GM12872 (cell line): ENCODE measurements around the gene STK31.

ENCODE experiments used
- TF ChIP-seq, protein P1 (sequence below): IDR thresholded peaks from 3 replicates; pipeline ENCODE4 v1.5.1; 2011; ENCODE audit warnings: low read depth, mild to moderate bottlenecking, low read length, moderate library complexity; ENCODE audit not compliant: insufficient read depth

STK31 gene

DNA sequence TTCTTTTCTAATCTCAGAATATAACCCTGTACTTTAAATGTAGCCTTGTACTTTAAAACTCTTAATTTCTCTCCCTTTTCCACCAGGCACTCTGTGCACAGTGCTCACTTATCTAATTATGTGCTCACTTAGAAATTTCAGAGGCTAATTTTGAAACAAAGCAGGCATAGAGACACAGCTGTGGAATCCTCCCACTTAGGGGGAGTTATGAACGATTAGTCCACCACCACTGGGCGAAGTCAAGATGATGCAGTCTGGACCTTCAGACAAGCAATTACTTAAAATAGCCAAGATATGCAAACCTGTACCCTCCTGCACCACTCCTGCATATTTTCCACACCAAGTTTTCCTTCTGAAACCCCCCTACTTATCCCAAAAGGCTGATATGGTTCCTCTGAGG lies 143.0 kb downstream of the STK31 start:
- TF ChIP-seq, protein P1, sequence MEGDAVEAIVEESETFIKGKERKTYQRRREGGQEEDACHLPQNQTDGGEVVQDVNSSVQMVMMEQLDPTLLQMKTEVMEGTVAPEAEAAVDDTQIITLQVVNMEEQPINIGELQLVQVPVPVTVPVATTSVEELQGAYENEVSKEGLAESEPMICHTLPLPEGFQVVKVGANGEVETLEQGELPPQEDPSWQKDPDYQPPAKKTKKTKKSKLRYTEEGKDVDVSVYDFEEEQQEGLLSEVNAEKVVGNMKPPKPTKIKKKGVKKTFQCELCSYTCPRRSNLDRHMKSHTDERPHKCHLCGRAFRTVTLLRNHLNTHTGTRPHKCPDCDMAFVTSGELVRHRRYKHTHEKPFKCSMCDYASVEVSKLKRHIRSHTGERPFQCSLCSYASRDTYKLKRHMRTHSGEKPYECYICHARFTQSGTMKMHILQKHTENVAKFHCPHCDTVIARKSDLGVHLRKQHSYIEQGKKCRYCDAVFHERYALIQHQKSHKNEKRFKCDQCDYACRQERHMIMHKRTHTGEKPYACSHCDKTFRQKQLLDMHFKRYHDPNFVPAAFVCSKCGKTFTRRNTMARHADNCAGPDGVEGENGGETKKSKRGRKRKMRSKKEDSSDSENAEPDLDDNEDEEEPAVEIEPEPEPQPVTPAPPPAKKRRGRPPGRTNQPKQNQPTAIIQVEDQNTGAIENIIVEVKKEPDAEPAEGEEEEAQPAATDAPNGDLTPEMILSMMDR = no peak

DNA sequence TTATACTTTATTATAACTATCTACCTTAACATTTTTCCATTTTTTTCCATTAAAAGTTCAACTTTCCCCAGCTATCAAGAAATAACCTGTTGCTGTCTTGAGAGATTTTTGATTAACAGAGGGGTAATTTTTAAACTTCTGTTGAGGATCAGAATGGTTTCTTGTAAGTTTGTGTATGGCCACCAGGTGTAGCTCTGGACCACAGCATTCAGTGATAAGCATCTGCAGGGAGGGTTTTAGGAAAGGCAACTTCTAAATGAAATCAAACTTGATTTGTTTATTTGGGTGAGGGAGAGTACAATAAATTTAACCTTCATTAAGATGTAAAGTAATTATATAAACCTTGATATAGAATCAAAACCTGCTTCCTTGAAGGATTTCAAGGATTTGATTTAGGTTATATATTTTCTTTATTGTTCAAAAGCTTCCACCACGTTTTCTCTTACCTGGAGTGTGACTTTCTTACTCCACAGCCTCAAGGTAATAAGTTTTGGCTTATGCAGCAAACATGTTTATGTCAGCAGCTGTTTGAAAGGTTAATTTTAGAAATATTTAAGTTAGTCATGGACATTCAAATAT lies 153.3 kb downstream of the STK31 start:
- TF ChIP-seq, protein P1 = peak; percentile 68

GRCh38 chr7:23864973-23865372 lies 155.0 kb downstream of the STK31 start:
- TF ChIP-seq, protein P1 = no peak

- TF ChIP-seq, protein P1 = no peak
Observed at GRCh38 chr7:23873306-23873705, 163.3 kb downstream of the STK31 start.
